ENCODE measurements around the gene RAB3A.

DNA sequence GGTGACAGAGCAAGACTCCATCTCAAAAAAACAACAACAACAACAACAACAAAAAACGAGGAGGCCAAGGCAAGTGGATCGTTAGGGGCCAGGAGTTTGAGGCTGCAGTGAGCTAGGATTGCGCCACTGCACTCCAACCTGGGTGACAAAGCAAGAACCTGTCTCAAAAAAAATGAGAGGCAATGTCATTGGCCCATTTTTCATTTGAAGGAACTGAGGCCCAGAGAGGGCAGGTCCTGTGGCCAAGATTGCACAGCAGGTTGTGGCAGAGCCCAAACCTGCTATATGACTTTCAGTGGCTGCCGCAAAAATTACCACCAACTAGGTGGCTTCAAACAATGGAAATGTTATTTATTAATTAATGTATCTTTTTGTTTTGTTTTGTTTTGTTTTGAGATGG lies 45.4 kb downstream of the RAB3A start:
- TF ChIP-seq, protein P1, sequence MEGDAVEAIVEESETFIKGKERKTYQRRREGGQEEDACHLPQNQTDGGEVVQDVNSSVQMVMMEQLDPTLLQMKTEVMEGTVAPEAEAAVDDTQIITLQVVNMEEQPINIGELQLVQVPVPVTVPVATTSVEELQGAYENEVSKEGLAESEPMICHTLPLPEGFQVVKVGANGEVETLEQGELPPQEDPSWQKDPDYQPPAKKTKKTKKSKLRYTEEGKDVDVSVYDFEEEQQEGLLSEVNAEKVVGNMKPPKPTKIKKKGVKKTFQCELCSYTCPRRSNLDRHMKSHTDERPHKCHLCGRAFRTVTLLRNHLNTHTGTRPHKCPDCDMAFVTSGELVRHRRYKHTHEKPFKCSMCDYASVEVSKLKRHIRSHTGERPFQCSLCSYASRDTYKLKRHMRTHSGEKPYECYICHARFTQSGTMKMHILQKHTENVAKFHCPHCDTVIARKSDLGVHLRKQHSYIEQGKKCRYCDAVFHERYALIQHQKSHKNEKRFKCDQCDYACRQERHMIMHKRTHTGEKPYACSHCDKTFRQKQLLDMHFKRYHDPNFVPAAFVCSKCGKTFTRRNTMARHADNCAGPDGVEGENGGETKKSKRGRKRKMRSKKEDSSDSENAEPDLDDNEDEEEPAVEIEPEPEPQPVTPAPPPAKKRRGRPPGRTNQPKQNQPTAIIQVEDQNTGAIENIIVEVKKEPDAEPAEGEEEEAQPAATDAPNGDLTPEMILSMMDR (IDR thresholded peaks at IDR 0.05): no peak
- TF ChIP-seq POLR2A (IDR thresholded peaks at IDR 0.05): no peak
